Measurements from ENCODE around the gene ARHGEF16.

Gene ARHGEF16

GRCh38 chr1:3423245-3423829 is 31.1 kb upstream of the ARHGEF16 start:
- TF ChIP-seq CTCF (IDR thresholded peaks at IDR 0.05; ENCODE audit: low read depth, low read length, missing control alignments) = no peak
- no peak for DNase-seq (ENCODE audit: low read depth)
- no peak overlapping the region for H3K4me3 ChIP-seq (ENCODE audit: low read depth, low read length)

GRCh38 chr1:3423896-3424611 is 30.4 kb upstream of the ARHGEF16 start:
- no peak for DNase-seq (ENCODE audit: low read depth)
- TF ChIP-seq CTCF (IDR thresholded peaks at IDR 0.05; ENCODE audit: low read depth, low read length, missing control alignments) = no peak

GRCh38 chr1:3425486-3426215 is 28.8 kb upstream of the ARHGEF16 start:
- no peak for TF ChIP-seq CTCF (IDR thresholded peaks at IDR 0.05; ENCODE audit: low read depth, low read length, missing control alignments)
- H3K4me3 ChIP-seq (ENCODE audit: low read depth, low read length) = no peak overlapping the region
- DNase-seq (ENCODE audit: low read depth) = no peak

More at GRCh38 chr1:3423896-3424611, 30.4 kb upstream of the ARHGEF16 start:
- H3K4me3 ChIP-seq (ENCODE audit: low read depth, low read length) = no peak overlapping the region

GRCh38 chr1:3426956-3427535 is 27.4 kb upstream of the ARHGEF16 start:
- TF ChIP-seq CTCF (IDR thresholded peaks at IDR 0.05; ENCODE audit: low read depth, low read length, missing control alignments) = no peak
- no peak overlapping the region for H3K4me3 ChIP-seq (ENCODE audit: low read depth, low read length)
- no peak for DNase-seq (ENCODE audit: low read depth)

- no peak for TF ChIP-seq CTCF (IDR thresholded peaks at IDR 0.05; ENCODE audit: low read depth, low read length, missing control alignments)
- H3K4me3 ChIP-seq (ENCODE audit: low read depth, low read length) = no peak overlapping the region
- DNase-seq (ENCODE audit: low read depth) = no peak
Observed at GRCh38 chr1:3427711-3428704, 26.5 kb upstream of the ARHGEF16 start.

GRCh38 chr1:3428899-3429298 is 25.6 kb upstream of the ARHGEF16 start:
- H3K4me3 ChIP-seq (ENCODE audit: low read depth, low read length) = no peak overlapping the region
- DNase-seq (ENCODE audit: low read depth) = no peak
- no peak for TF ChIP-seq CTCF (IDR thresholded peaks at IDR 0.05; ENCODE audit: low read depth, low read length, missing control alignments)
